ENCODE measurements around the gene SCIN.

GRCh38 chr7:12534046-12534445 lies 36.5 kb upstream of the SCIN start:
- TF ChIP-seq POLR2AphosphoS5 (IDR thresholded peaks at IDR 0.05; ENCODE audit: low read depth, low read length) (no peak), POLR2A (IDR thresholded peaks at IDR 0.05; ENCODE audit: low read depth, low read length) (no peak), PAX5 (IDR thresholded peaks at IDR 0.05; ENCODE audit: insufficient read depth, low read length, severe bottlenecking) (no peak), TAF1 (IDR thresholded peaks at IDR 0.05; ENCODE audit: low read depth, low read length) (no peak)

All from GM12891 (cell line).